ENCODE results near the gene SEPTIN7.
A peak's percentile ranks its signal among the peaks of the same experiment; 100 is the strongest.

Gene SEPTIN7

DNA sequence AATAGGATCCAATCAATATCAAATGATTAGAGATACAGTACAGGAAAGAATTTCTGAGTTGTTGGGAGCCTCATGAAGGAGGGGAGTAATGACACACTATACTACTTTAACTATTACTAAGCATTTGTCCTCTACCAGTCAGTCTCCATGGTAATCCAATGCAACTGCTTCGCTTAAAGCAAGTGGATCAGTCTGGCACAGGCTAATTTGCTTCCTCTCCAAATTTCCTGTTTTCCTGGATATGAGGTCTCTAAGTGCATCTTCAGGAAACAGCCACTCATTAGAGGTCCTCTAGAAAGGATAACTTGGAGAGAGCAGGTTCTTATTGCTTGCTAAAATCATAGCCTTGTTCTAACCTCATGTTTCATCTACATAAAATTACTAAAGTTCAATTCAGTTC is 8.4 kb upstream of the SEPTIN7 start:
- DNase-seq: peak; percentile 55

DNA sequence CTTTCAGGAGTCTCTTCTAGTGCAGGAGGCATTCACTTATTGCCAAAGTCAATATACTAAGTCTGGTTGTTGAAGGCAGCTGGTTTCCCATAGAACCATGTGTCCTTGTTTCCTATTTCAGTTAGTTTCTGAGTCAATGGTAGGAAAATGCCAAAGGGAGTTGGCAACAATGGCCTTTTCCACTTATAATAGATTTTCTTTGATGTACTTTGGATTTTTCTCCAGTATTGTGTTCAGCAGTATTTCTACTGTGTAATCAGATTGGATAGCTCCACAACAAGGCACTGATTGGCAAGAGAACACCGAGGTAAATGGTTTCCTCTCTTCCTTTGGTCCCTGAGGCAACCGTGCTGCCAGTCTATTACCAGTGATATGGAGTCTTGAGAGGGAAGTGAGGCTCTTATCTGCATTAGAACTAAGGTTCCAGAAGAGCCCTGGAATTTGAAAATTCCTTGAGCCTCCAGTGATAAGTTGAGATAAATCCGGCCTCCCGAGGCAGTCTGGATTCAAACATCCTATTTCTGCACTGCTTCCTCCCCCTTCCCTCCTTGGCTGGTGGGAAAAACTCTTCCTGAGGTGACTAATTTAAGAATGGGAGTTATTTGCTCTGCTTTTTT is 7.9 kb upstream of the SEPTIN7 start:
- DNase-seq: no peak

GRCh38 chr7:35797311-35797710 is 3.5 kb upstream of the SEPTIN7 start:
- DNase-seq: no peak

DNA sequence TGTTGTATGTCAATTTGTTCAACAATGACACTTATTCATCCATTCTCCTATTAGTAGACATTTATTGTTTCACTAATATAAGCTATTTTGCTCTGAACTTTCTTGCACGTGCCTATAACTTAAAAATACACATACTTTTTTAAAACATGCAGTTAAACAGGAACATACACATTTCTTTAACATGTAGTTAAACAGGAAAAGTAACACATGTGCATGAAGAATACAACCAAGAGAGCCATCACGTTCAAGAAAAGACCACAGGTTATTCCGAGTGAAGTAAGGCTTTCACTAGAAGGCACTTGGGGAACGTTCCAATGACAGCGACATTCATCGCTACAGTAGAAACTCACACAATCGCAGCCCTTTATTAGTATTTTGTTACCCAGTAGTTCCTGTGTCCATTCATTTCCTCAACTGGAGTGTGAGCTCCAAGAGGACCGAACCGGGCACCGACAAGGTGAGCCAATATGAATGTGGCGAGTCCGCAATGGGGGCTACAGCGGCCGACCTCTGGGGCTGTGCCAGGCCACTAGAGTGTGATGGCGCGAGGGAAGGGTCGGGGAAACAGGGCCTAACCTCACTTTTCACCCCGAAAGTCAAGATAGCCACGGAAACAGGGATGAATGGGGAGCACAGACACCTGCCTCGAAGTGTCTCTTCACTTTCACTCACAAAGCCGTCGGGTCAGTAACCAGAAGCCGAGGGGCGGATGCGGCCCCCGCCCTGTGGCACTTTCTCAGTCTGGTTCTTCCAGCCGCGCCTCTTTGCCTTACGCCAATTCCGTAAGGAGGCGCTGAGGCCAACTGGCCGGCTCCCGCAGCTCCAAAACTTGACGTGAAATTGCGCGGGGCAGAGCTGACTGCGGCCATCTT is 775 bp upstream of the SEPTIN7 start:
- DNase-seq: peak; percentile 90

GRCh38 chr7:35801392-35802101 is 690 bp downstream of the SEPTIN7 start:
- DNase-seq: peak; percentile 56

GRCh38 chr7:35802102-35802466 is 1.2 kb downstream of the SEPTIN7 start:
- DNase-seq: no peak

DNA sequence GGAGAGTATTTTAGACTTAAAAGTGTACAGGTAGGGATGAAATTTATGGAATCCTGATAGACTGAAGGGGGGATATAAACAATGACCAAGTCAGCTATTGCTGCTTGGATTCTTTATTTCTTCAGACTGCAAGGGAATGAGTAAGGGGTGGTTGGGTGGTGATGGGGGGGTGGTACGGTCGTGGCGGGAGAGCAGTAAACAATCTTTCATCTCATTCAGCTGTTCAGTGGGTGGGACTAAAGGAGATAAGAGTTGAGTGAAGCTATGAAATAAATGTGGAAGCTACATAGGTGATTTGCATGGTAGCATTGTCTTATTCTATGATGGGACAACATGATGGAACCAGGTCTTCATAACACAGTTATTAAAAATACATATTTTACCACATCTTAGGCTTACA is 1.8 kb downstream of the SEPTIN7 start:
- no peak for DNase-seq

- no peak for DNase-seq
Observed at GRCh38 chr7:35804231-35804970, 3.5 kb downstream of the SEPTIN7 start.

DNA sequence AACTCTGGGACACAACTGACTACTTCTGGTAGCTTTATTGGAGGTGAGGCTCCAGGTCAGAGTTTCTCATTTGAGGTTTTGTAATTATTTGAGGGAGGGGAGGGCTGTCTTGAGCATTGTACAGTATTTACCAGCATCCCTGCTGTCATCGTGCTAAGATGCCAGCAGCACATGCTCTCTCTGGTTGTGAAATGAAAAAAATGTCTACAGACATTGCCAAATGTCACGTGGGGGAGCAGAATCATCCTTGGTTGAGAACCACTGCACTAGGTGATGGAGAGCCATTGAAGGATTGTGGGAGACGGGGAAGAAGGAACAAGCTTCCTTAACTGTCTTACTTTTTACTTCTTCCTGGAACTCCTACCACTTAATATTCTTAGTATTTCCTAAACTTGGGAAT is 5.0 kb downstream of the SEPTIN7 start:
- DNase-seq: no peak

GRCh38 chr7:35816514-35816913 is 15.7 kb downstream of the SEPTIN7 start:
- no peak for DNase-seq

DNA sequence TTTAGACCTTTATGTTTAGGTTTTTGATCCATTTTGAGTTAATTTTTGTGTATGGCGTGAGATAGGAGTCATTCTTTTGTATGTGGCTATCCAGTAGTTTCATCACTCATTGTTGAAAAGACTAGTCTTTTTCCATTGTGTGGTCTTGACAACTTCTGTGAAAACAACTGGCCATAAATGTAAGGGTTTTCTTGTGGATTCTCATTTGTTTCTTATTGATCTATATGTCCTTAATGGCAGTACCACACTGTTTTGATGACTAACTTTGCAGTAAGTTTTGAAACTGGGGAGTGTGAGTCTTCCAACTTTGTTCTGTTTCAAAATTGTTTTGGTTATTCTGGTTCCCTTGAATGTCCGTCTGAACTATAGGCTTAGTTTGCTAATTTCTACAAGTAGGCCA is 16.3 kb downstream of the SEPTIN7 start:
- no peak for DNase-seq

DNA sequence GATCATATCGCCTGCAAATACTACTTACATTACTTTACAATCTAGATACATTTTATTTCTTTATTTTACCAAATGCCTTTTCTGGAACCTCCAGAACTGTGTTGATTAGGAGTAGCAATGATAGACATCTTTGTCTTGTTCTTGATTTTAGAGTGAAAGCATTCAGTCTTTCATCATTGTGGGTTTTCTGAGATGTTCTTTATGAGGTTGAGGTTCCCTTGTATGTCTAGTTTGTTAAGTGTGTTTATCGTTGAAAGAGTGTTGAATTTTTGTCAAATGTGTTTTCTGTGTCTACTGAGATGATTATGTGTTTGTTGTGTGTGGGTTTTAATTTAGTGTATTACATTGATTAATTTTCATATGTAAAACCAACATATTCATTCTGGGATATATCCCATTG is 17.1 kb downstream of the SEPTIN7 start:
- DNase-seq: no peak

DNA sequence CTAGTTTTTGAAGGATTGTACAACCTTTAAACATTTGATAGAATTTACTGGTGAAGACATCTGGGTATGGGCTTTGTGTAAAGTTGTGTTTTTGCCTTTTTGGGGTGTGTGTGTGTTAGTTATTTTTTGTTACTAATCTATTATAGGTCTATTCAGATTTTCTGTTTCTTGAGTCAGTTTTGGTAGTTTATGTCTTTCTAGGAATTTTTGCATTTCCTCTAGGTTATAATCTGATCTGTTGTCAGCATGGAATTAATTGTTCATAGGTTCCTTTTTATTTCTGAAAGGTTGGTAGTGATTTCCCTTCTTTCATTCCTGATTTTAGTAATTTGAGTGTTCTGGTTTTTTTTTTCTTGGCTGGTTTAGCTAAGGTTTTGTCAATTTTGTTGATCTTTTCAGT is 17.7 kb downstream of the SEPTIN7 start:
- DNase-seq: no peak

DNA sequence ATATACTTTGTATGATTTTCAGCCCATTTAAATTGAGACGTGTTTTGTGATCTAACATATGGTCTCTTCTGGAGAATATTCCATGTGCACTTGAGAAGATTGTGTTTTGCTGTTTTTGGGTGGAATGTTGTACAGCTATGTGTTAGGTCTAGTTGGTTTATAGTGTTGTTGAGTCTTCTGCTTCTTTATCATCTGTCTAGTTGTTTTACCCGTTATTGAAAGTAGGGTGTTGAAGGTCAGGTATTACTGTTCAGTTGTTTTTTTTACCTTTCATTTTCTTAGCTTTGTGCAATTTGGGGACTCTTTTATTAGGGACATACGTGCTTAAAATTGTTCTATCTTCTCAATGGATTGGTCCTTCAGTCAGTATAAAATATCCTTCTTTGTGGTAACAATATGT is 18.5 kb downstream of the SEPTIN7 start:
- DNase-seq: no peak

DNA sequence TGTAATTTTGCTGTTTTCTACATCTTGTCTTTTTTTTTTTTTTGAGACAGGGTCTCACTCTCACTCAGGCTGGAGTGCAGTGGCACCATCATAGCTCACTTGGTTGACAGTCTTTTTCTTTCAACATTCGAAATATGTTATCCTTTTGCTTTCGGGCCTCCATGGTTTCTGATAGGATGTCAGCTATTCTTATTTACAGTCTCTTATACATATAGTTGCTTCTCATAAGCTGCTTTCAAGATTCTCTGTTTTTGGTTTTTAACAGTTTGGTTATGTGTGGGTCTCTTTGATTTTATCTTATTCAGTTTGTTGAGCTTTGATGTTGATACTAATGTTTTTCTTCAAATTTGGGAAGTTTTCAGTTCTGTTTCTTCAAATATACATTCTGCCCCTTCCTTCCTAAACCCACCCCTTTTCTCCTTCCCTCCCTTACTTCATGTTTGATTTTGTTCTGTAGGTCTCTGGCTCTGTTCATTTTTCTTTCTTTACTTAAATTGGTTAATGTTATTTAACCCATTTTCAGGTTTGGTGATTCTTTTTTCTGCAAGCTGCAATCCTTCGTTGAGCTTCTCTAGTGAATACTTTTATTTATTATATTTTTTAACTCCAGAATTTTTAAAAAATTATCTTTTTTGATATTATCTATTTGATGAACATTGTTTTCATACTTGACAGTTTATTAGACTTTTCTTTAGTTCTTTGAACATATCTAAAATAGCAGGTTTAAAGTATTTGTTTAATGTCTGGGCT is 19.3 kb downstream of the SEPTIN7 start:
- DNase-seq: no peak

DNA sequence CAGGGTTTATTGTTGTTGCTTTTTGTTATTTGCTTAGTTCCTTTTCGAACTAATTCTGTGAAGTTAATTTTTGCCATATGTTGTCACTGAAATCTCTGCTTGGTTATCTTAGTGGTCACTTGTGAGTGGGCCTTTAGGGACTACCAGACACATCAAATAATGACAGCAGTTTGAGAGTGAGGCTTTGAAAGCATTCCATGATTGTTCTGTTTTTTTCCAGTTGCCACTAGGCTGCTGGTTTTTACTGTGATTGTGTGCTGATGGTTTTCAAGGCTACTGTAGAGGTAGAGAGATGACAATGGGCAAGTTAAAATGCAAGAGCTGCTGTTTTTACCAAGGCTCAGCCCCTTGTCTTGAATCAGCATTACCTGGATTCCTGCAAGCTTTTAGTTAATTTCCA is 20.0 kb downstream of the SEPTIN7 start:
- no peak for DNase-seq

GRCh38 chr7:35823440-35823839 is 22.6 kb downstream of the SEPTIN7 start:
- no peak for DNase-seq

DNA sequence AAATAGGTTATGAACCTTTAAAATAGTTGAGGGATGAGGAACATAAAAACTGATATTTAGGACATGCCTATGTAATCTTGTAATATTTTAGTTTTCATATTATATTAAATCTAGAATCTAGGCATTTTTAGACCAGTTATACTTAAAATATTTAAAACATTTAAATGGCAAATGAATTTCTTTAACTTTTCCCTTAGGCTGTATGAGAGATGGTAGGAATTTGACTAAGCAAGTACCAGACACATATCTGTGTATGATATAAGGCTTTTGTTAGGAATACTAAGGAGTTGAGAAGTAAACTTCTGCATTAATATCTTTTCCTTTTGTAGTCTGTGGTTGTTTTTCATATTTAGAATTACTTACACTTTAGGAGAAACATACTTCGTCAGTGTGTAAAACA is 25.1 kb downstream of the SEPTIN7 start:
- DNase-seq: no peak

DNA sequence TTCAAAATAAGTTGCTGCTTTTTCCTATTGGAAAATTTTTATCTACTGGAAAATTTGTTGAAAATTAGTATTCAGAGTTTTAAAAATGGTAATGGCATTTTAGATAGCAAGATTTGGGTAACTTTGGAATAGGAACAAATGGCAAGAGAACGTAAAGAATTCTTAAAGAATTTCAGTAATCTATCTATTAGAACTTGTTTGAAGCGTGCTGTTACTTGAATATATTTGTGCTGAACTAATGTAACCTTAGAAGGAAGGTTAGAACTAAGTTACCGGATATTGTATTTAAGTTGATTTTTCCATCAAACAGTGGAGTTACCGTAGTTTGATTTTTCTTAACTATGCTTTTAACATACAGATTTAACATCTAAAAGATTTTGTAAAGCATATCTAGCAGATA is 25.9 kb downstream of the SEPTIN7 start:
- no peak for DNase-seq

DNA sequence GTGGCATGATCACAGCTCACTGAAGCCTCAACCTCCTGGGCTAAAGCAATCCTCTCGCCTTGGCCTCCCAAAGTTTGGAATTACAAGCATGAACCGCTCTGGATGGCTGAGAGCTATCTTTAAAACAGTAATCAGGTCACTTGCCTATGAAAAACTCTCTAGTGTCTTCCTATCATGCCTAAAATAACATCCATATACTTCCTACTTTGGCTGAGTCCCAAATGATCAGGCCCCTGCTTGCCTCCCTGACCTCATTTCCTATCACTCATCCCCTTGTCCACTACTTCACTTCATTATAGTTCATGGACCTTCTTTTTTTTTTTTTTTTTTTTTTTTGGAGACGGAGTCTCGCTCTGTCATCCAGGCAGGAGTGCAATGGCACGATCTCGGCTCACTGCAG is 28.0 kb downstream of the SEPTIN7 start:
- DNase-seq: no peak

GRCh38 chr7:35831208-35831607 is 30.4 kb downstream of the SEPTIN7 start:
- no peak for DNase-seq

Data from NCI-H2029 (cell line).